K562 (cell line): ENCODE results near the gene C6orf47. TPM values are rescaled to one million over a fixed set of nuclear protein-coding genes. Genes with fewer than 3 reads are reported as not detected.

Source experiments
- ATAC-seq: fragments of 200-7000 bp; cut with Tn5 transposase; 3 replicates; pipeline ENCODE4 v1.9.1; 2020; ENCODE audit warnings: moderate library complexity
- BruUV-seq: library from RNA; stranded (reverse); fragments of 400-500 nt; replicated peaks from 2 replicates; lab custom pipeline; 2021; lab: Mats Ljungman, UMichigan
- CTCF ChIA-PET: fragments of 300-600 bp; formaldehyde crosslinking; extraction: SDS; loops from one replicate; lab custom pipeline; 2021; ENCODE audit warnings: low intra/inter-chr PET ratio; lab: Yijun Ruan, JAX
- POLR2A ChIA-PET: fragments of 300-600, 350-650 bp; sonication (Branson Sonifier 250); formaldehyde crosslinking; extraction: SDS; loops from one replicate; lab custom pipeline; 2021; ENCODE audit warnings: antibody characterized with exemption, inconsistent platforms; lab: Yijun Ruan, JAX
- DNase-seq, 4 experiments: peaks; one replicate each; pipeline versions ENCODE4 v3.0.0 to v3.0.0-alpha.2; 2011 to 2018; ENCODE audit warnings: low spot score in 3 of 4, mixed read lengths in 3 of 4; ENCODE audit errors: extremely low read depth in 1 of 4
- FAIRE-seq: peaks from 2 replicates; lab custom pipeline; 2011; peaks lifted over from hg19 to GRCh38; lab: Jason Lieb, UNC
- H2AFZ ChIP-seq: 2 replicates; pipeline ENCODE4 v1.6.0; 2011; ENCODE audit warnings: low read depth, low read length, control low read depth, inconsistent platforms
- H3K27ac ChIP-seq: fragments of 200-600 bp; 3 replicates; pipeline ENCODE4 v1.8.0; 2011; ENCODE audit warnings: low read depth, mild to moderate bottlenecking, control low read depth, inconsistent platforms, low read length, moderate library complexity, mixed read lengths; ENCODE audit errors: extremely low read depth
- H3K27me3 ChIP-seq, 2 experiments: fragments of 300-600 bp in 1 of 2; 2 replicates in 1 of 2; 3 replicates in 1 of 2; pipeline versions ENCODE4 v1.6.0 to v1.8.0; 2011; ENCODE audit warnings: inconsistent platforms in 2 of 2, low read length in 2 of 2, mild to moderate bottlenecking in 1 of 2, mixed read lengths in 1 of 2, moderate library complexity in 1 of 2; ENCODE audit not compliant: control insufficient read depth in 2 of 2, insufficient read depth in 2 of 2
- H3K36me3 ChIP-seq: fragments of 300-600 bp; 3 replicates; pipeline ENCODE4 v1.8.0; 2011; ENCODE audit warnings: mild to moderate bottlenecking, low read length, inconsistent platforms; ENCODE audit not compliant: control insufficient read depth, insufficient read depth
- H3K4me1 ChIP-seq, 2 experiments: fragments of 200-600 bp in 1 of 2; replicated peaks in 1 of 2; 2 replicates in 1 of 2; 3 replicates in 1 of 2; pipeline versions ENCODE4 v1.5.1 to v1.8.0; 2011; ENCODE audit warnings: inconsistent platforms in 2 of 2, low read length in 2 of 2, mild to moderate bottlenecking in 1 of 2, mixed read lengths in 1 of 2, moderate library complexity in 1 of 2; ENCODE audit not compliant: control insufficient read depth in 2 of 2, insufficient read depth in 2 of 2
- H3K4me2 ChIP-seq: 2 replicates; pipeline ENCODE4 v1.6.1; 2011; ENCODE audit warnings: low read length, control low read depth, inconsistent platforms, mixed read lengths; ENCODE audit not compliant: insufficient read depth
- H3K4me3 ChIP-seq: fragments of 200-600 bp; sonication (generic), shearing (Covaris generic); 2 replicates; pipeline ENCODE4 v1.5.1; 2016; ENCODE audit warnings: control low read depth, inconsistent platforms
- H3K79me2 ChIP-seq: fragments of 200-600 bp; 3 replicates; pipeline ENCODE4 v1.8.0; 2011; ENCODE audit warnings: low read length, inconsistent platforms; ENCODE audit not compliant: control insufficient read depth, insufficient read depth
- H3K9ac ChIP-seq, 2 experiments: 2 replicates each; pipeline versions ENCODE4 v1.6.0 to v1.6.1; 2011; ENCODE audit warnings: low read depth in 2 of 2, low read length in 2 of 2, control low read depth in 1 of 2, inconsistent platforms in 1 of 2, mild to moderate bottlenecking in 1 of 2, mixed read lengths in 1 of 2; ENCODE audit not compliant: insufficient read depth in 1 of 2
- H3K9me1 ChIP-seq: one replicate; pipeline ENCODE4 v1.6.0; 2011; ENCODE audit warnings: inconsistent platforms, mild to moderate bottlenecking, low read length, moderate library complexity; ENCODE audit not compliant: control insufficient read depth, insufficient read depth
- H3K9me3 ChIP-seq: replicated peaks from 2 replicates; pipeline ENCODE4 v1.5.1; 2011; ENCODE audit warnings: low read depth, low read length, inconsistent platforms; ENCODE audit not compliant: control insufficient read depth, insufficient read depth
- H4K20me1 ChIP-seq: replicated peaks from 2 replicates; pipeline ENCODE4 v1.6.1; 2011; ENCODE audit warnings: low read length, inconsistent platforms, mixed read lengths; ENCODE audit not compliant: control insufficient read depth, insufficient read depth
- C11orf30 ChIP-seq: fragments of 450-650 bp; IDR thresholded peaks from 2 replicates; pipeline ENCODE4 v1.6.1; 2016; ENCODE audit warnings: low read depth, mild to moderate bottlenecking
- CC2D1A ChIP-seq: fragments of 450-650 bp; IDR thresholded peaks from 2 replicates; pipeline ENCODE4 v1.6.1; 2017; ENCODE audit warnings: mild to moderate bottlenecking
- EGR1 ChIP-seq: fragments of 450-650 bp; conservative IDR thresholded peaks from 2 replicates; pipeline ENCODE4 v1.6.1; 2017; ENCODE audit warnings: mild to moderate bottlenecking
- PCBP2 ChIP-seq: fragments of 200-400 bp; formaldehyde crosslinking; IDR thresholded peaks from 2 replicates; pipeline ENCODE4 v1.6.1; 2018; ENCODE audit warnings: low read length, low read depth, mild to moderate bottlenecking, moderate library complexity; ENCODE audit not compliant: poor library complexity, severe bottlenecking
- RNF2 ChIP-seq: sonication (generic); IDR thresholded peaks from 2 replicates; pipeline ENCODE4 v1.6.1; 2016
- SPI1 ChIP-seq: IDR thresholded peaks from 2 replicates; pipeline ENCODE4 v1.6.1; 2011; ENCODE audit warnings: low read depth, low read length, control low read depth, borderline replicate concordance
- TRIM24 ChIP-seq, 2 experiments: fragments of 450-650 bp; IDR thresholded peaks; 2 replicates each; pipeline ENCODE4 v1.6.1; 2016
- ZNF316 ChIP-seq: fragments of 450-650 bp; IDR thresholded peaks from 2 replicates; pipeline ENCODE4 v1.6.1; 2016
- ZNF766 ChIP-seq: fragments of 200-800 bp; sonication (Bioruptor generic); conservative IDR thresholded peaks from 2 replicates; pipeline ENCODE4 v1.6.1; 2016; ENCODE audit warnings: missing genetic modification characterization, missing compliant biosample characterization
- WGBS: fragments of 100-300 bp; shearing (Covaris generic); methylation state at CpG from one replicate; pipeline ENCODE4 v1.1.6; 2016; ENCODE audit warnings: low coverage, mixed read lengths; ENCODE audit not compliant: insufficient coverage; ENCODE audit errors: missing lambda C conversion rate; 5-methylcytosine and 5-hydroxymethylcytosine counted together
- in situ Hi-C: fragments of 300-500 bp; cut with MboI; formaldehyde crosslinking; loops from 4 replicates; pipeline ENCODE4 v1.15.0; 2018; ENCODE audit warnings: inconsistent platforms, mixed read lengths
- intact Hi-C: fragments of 100-400 bp; cut with micrococcal nuclease; formaldehyde crosslinking; loops from 2 replicates; pipeline ENCODE4 v1.14.2; 2022
- polyA plus RNA-seq, 8 experiments: library from polyadenylated mRNA; depleted of rRNA in 4 of 8; stranded (reverse) in 5 of 8; unstranded in 3 of 8; fragments of >200 nt; fragmentation: Nextera tagmentation in 2 of 8; fragmentation: Illumina TruSeq in 1 of 8; extraction: Ambion mirVana in 2 of 8; extraction: Trizol in 1 of 8; gene quantifications; 2 replicates each; pipeline versions ENCODE4 v1.2.1 to v1.2.3, GENCODE V29; 2011 to 2014; ENCODE audit warnings: inconsistent platforms in 1 of 8, missing spikeins in 1 of 8
- total RNA-seq, 7 experiments: library from RNA; depleted of rRNA in 6 of 7; stranded (reverse); fragments of >200 nt in 6 of 7; fragmentation: Illumina TruSeq in 2 of 7; extraction: Trizol in 2 of 7; gene quantifications; 2 replicates each; pipeline versions ENCODE4 v1.2.1 to v1.2.3, GENCODE V29; 2011 to 2021; ENCODE audit warnings: low replicate concordance in 1 of 7
- TF ChIP-seq, protein P1 (sequence below), 2 experiments: fragments of 200-800 bp in 1 of 2; sonication (Bioruptor generic) in 1 of 2; sonication (generic) in 1 of 2; formaldehyde crosslinking in 1 of 2; IDR thresholded peaks in 1 of 2; conservative IDR thresholded peaks in 1 of 2; 2 replicates each; pipeline versions ENCODE4 v1.5.0 to v1.6.1; 2016 to 2020; ENCODE audit warnings: missing compliant biosample characterization in 1 of 2, missing genetic modification characterization in 1 of 2, missing genetic modification reagents in 1 of 2
- TF ChIP-seq, protein P2 (sequence below): fragments of 450-650 bp; IDR thresholded peaks from 2 replicates; pipeline ENCODE4 v1.6.1; 2018; ENCODE audit not compliant: partially characterized antibody

The C6orf47 gene
- total and polyA plus RNA-seq, 9 of the 15 experiments (the other 6 are each of a cell fraction or from before 2014, with no cell fraction given), result 0.14 to 43.8 (median 27.0) TPM

DNA sequence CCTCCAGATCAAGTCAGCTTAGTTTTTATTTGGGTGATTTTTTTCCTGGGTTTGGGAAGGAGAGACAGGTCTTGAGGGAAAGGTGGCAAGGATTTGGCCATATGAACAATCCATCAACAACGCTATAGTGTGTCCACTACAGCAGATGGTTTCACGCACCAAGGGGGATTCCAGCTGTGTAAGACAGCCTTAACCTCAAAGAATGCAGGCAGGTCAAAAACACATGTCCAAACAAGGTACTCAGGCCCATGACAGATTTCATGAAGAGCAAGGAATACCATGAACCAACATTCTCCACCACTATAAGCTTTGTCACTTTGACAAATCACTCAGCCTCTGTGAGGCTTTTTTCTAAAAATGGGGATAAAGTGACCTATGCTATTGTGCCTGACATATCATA is 43.6 kb downstream of the C6orf47 start:
- DNase-seq (no peak), FAIRE-seq (no peak), ATAC-seq (no peak)
- intact Hi-C loops (no loop called here), in situ Hi-C loops (no loop called here)
- TF ChIP-seq ZNF766, result no peak
- WGBS, result 44% methylated on average over 2 of the region's 2 CpGs
- Histone ChIP-seq H3K36me3 (peaks cover 11% of the 10 kb centered on the region), H3K4me2 (no peak overlapping the region), H3K9me1 (peaks cover under 1% of the 10 kb centered on the region), H3K4me1 (peaks cover 28 to 41% of the 10 kb centered on the region in 2 experiments), H3K4me3 (no peak overlapping the region), H3K27me3 (no peaks in the 10 kb centered on the region), H2AFZ (no peak overlapping the region), H3K9me3 (no peaks in the 10 kb centered on the region), H3K27ac (no peak overlapping the region), H3K9ac (no peak overlapping the region), H3K79me2 (peaks cover 14% of the 10 kb centered on the region), H4K20me1 (0 out of 2 replicates have a peak, but pooled peaks cover 1% of the 10 kb centered on the region)
- ChIA-PET POLR2A (interaction anchor here (0.6 to 1.1 kb wide), 2 partner anchors 43 to 217 kb away, joined by 3 to 5 read pairs; no protein-coding TSS in a partner anchor), CTCF (no interaction called here)
- no TSS peak for BruUV-seq

DNA sequence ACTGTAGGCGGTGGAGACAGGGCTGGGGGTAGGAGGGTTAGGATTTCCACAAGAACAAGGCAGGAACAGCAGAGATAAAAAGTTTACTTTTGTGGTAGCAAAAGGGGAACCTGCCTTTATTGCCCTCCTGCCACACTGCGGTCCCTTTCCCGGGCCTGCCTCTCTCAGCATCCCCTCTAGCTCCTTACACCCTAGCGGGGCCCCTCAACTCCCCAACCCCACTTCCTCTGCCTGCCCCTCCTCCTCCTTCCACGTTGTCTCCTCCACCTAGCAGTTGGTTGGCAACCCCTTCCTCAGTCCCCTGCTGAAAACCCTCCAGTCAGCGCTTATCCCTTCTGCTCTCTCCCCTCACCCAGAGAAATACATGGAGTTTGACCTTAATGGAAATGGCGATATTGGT is 44.8 kb downstream of the C6orf47 start:
- peaks cover 2% of the 10 kb centered on the region for H3K79me2 ChIP-seq
- H3K4me2 ChIP-seq, result peak overlapping the region; percentile 57
- peak overlapping the region; percentile 58 for H2AFZ ChIP-seq
- H3K4me3 ChIP-seq, result no peak overlapping the region
- CTCF ChIA-PET, result no interaction called here
- no peaks in the 10 kb centered on the region for H3K9me3 ChIP-seq
- H3K36me3 ChIP-seq, result no peaks in the 10 kb centered on the region
- peak overlapping the region; percentile 30 to 84; a peak in 3 of 4 replicates for H3K9ac ChIP-seq
- BruUV-seq, result no TSS peak
- POLR2A ChIA-PET, result no interaction called here
- H3K4me1 ChIP-seq, result peaks cover 24 to 36% of the 10 kb centered on the region in 2 experiments
- intact Hi-C loops, result no loop called here
- FAIRE-seq (no peak), DNase-seq (peak in 2 of 4 experiments; percentile 18 to 44), ATAC-seq (no peak)
- H3K27ac ChIP-seq, result peak overlapping the region; percentile 49; the same call in 2 of the 3 replicates
- H4K20me1 ChIP-seq, result no peaks in the 10 kb centered on the region
- no peaks in the 10 kb centered on the region for H3K9me1 ChIP-seq
- 36% methylated on average over 7 of the region's 7 CpGs for WGBS
- H3K27me3 ChIP-seq, result no peaks in the 10 kb centered on the region
- in situ Hi-C loops, result no loop called here
- TF ChIP-seq RNF2 (no peak; the same call in 1 of the 2 replicates), TRIM24 (IDR thresholded peaks at IDR 0.05) (0 out of 4 replicates have a peak, but pooled peaks of 1 of the 2 experiments have one; percentile 19), C11orf30 (peak; percentile 49; the same call in 1 of the 2 replicates), CC2D1A (no peak), ZNF316 (peak; percentile 68), EGR1 (0 out of 2 replicates have a peak, but pooled peaks have one; percentile 3), PCBP2 (no peak), SPI1 (peak; percentile 65; the same call in 1 of the 2 replicates)
- TF ChIP-seq, protein P1, sequence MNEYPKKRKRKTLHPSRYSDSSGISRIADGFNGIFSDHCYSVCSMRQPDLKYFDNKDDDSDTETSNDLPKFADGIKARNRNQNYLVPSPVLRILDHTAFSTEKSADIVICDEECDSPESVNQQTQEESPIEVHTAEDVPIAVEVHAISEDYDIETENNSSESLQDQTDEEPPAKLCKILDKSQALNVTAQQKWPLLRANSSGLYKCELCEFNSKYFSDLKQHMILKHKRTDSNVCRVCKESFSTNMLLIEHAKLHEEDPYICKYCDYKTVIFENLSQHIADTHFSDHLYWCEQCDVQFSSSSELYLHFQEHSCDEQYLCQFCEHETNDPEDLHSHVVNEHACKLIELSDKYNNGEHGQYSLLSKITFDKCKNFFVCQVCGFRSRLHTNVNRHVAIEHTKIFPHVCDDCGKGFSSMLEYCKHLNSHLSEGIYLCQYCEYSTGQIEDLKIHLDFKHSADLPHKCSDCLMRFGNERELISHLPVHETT (CRISPR knock-in tag; conservative IDR thresholded peaks at IDR 0.05 in 1 of 2, IDR thresholded peaks at IDR 0.05 in 1 of 2), result 0 out of 4 replicates have a peak, but pooled peaks of 1 of the 2 experiments have one; percentile 23
- TF ChIP-seq, protein P2, sequence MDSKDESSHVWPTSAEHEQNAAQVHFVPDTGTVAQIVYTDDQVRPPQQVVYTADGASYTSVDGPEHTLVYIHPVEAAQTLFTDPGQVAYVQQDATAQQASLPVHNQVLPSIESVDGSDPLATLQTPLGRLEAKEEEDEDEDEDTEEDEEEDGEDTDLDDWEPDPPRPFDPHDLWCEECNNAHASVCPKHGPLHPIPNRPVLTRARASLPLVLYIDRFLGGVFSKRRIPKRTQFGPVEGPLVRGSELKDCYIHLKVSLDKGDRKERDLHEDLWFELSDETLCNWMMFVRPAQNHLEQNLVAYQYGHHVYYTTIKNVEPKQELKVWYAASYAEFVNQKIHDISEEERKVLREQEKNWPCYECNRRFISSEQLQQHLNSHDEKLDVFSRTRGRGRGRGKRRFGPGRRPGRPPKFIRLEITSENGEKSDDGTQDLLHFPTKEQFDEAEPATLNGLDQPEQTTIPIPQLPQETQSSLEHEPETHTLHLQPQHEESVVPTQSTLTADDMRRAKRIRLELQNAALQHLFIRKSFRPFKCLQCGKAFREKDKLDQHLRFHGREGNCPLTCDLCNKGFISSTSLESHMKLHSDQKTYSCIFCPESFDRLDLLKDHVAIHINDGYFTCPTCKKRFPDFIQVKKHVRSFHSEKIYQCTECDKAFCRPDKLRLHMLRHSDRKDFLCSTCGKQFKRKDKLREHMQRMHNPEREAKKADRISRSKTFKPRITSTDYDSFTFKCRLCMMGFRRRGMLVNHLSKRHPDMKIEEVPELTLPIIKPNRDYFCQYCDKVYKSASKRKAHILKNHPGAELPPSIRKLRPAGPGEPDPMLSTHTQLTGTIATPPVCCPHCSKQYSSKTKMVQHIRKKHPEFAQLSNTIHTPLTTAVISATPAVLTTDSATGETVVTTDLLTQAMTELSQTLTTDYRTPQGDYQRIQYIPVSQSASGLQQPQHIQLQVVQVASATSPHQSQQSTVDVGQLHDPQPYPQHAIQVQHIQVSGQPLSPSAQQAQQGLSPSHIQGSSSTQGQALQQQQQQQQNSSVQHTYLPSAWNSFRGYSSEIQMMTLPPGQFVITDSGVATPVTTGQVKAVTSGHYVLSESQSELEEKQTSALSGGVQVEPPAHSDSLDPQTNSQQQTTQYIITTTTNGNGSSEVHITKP, result peak; percentile 83
